Stomach (tissue), 4 donors: ENCODE results near the gene UMAD1.

Experiments
- EP300 ChIP-seq: sonication (generic); formaldehyde crosslinking; IDR thresholded peaks from one replicate; pipeline ENCODE4 v1.6.1; 2017; ENCODE audit warnings: antibody characterized with exemption
- POLR2A ChIP-seq, 4 donors: fragments of 450-650 bp; IDR thresholded peaks; one replicate each; pipeline ENCODE4 v1.6.1; 2016; ENCODE audit warnings: antibody characterized with exemption in 4 of 4, control low read depth in 2 of 4, mild to moderate bottlenecking in 1 of 4, moderate library complexity in 1 of 4
- TF ChIP-seq, protein P1 (sequence below), 7 experiments: fragments of 450-650 bp in 4 of 7; fragments of 200-600 bp in 3 of 7; sonication (generic) in 3 of 7; IDR thresholded peaks; one replicate each; pipeline ENCODE4 v1.5.1; 2016 to 2019; ENCODE audit warnings: antibody characterized with exemption in 7 of 7, control low read depth in 2 of 7, mild to moderate bottlenecking in 1 of 7

DNA sequence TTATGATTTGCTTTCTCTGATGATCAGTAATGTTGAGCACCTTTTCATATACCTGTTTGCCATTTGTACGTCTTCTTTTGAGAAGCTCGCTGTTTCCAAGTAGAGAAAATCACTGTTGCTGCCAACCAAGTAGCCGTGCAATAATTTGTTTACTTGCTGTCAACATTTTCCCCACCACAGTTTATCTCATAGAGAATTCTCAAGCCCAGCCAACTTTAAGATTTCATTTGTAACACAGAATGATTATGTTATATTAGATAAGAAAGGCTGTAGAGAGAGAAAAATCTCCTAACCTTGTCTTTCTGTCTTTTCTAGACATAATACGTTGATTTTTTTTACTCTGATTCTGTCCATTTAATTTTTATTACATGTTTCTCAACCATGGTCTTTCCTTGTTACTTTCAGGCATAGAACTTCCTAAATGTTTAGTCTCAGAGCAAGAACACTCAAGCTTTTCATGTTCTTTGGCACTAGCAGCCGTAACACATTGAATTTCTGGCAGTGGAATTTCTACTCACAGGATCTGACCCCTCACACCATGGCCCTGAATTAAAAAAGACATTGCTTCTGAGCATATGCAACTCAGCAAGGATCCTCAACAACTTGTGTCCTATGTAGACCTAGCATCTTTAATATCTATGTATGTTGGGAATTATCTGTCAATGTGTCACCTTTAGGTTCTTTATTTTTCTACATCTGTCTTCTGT, 54.7 kb downstream of the UMAD1 start:
- TF ChIP-seq, protein P1, sequence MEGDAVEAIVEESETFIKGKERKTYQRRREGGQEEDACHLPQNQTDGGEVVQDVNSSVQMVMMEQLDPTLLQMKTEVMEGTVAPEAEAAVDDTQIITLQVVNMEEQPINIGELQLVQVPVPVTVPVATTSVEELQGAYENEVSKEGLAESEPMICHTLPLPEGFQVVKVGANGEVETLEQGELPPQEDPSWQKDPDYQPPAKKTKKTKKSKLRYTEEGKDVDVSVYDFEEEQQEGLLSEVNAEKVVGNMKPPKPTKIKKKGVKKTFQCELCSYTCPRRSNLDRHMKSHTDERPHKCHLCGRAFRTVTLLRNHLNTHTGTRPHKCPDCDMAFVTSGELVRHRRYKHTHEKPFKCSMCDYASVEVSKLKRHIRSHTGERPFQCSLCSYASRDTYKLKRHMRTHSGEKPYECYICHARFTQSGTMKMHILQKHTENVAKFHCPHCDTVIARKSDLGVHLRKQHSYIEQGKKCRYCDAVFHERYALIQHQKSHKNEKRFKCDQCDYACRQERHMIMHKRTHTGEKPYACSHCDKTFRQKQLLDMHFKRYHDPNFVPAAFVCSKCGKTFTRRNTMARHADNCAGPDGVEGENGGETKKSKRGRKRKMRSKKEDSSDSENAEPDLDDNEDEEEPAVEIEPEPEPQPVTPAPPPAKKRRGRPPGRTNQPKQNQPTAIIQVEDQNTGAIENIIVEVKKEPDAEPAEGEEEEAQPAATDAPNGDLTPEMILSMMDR (IDR thresholded peaks at IDR 0.05): no peak
- TF ChIP-seq EP300: no peak
- TF ChIP-seq POLR2A (IDR thresholded peaks at IDR 0.05): no peak
